ENCODE results near the gene RNF144A.

The RNF144A gene

DNA sequence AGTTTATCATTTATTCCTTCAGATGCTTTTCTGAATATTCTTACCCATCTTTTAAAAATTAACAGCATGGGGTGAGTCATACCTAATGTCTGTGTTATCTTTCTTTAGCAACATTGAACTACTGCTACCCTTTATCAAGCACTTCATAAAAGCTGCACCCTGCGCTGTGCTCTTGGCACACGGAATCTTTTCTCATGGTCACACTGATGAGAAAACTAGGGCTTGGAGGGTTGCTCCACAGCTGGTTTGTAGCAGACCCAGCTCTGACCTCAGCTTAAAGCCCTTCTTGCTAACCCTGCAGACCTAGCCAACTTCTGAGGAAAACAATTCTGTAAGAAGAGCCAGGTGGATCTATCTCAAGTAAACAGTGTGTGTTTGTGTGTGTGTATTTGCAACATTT lies 106.3 kb downstream of the RNF144A start:
- no peak for DNase-seq (ENCODE audit: low spot score)

DNA sequence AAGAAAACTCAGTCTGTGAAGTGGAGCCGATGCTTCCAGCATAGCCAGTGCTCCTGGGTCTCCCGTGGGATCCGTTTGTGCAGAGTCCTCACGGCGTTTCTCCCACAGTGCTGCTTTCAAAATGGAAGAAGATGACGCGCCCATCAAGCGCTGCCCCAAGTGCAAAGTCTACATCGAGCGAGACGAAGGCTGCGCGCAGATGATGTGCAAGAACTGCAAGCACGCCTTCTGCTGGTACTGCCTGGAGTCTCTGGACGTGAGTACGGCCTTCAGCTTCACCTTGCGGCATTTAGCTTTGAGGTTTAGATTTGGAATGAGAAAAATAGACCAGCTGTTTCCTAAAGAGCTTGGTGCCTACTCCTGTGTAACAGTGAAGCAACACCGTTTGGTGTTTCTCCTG lies 107.0 kb downstream of the RNF144A start:
- DNase-seq (ENCODE audit: low spot score): no peak

DNA sequence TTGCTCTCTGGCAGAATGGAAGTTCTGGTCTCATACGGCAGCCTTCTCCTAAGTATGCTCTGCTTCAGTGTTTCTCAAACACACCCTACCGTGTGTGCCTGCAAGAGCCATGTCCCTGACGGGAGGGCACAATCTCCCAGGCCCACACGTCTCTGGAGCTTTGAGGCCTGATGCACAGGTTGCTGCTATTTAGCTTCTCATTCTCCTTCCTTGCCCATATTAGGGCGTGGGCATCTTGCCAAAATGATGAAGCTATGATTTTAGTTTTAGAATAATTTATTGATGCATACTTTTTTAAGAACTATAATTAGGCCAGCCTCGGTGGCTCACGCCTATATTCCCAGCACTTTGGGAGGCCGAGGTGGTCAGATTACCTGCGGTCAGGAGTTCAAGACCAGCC lies 107.9 kb downstream of the RNF144A start:
- DNase-seq (ENCODE audit: low spot score): no peak

DNA sequence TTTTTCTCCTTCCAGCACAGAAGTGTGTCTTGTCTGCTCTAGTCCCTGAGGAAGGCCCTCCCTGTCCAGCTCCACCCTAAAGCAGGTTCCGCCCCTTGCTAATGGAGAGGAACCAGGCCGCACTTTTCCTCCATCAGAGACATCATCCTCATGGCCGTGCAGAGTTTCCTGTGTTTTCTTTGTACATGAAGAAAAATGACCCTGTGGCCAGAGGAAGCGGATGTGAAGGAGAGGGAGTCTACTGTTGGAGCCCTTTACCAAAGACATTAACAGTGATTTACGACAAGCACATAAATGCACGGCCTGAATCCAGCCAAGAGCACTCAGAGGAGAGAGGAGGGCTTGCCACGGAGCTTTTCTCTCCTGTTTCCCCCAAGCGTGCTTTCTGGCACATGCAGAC lies 109.5 kb downstream of the RNF144A start:
- DNase-seq (ENCODE audit: low spot score): peak; percentile 56

DNA sequence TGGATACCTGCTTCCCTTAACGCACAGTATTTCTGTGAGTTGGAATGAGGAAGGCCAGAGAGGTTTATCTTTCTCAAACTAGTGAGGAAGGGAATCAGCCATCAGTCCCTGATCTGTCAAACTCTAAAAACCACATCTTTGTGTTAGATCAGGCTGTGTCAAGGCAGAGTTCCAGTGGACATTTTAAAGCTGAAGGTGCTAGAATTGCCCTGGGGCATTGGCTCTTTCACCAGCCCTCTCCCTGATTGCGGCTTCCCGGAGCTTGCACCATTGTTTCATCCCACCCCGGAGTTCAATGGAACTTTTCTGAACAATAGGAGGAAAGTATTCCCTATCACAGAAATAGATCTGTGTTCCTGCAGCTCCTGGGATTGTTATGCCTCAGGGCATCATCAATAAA lies 110.2 kb downstream of the RNF144A start:
- DNase-seq (ENCODE audit: low spot score): no peak

DNA sequence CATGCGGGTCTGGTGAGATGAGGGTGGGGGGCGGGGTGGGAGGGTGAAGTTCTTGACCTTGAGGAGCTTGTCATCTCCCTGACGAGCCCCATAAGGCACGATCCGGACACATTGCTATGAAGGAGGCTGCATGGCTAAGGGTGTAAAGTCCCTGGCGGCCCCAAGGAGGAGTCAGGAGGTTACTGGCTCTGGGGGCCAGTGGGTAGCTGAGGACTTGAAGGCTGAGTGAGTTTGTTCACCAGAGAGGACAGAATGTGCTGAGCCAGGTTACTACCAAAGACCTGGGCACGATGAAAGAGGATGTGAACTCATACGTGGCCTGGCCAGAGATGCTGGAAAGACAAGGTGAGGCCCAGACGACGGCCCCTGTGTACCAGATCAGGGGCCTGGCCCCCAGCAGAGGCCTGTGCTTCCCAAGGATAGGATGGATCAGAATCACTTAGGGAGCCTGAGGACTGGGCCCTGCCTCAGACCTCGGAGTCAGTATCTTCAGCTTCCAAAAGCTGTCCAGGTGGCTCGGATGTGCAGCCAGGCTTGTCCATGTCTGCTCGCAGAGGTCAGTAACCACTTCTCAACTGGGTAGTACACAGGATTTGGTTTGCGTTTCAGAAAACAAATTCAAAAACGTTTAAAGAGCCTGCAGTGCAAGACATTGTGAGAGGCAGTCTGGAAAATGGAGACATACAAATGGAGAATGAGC lies 110.9 kb downstream of the RNF144A start:
- DNase-seq (ENCODE audit: low spot score): no peak

DNA sequence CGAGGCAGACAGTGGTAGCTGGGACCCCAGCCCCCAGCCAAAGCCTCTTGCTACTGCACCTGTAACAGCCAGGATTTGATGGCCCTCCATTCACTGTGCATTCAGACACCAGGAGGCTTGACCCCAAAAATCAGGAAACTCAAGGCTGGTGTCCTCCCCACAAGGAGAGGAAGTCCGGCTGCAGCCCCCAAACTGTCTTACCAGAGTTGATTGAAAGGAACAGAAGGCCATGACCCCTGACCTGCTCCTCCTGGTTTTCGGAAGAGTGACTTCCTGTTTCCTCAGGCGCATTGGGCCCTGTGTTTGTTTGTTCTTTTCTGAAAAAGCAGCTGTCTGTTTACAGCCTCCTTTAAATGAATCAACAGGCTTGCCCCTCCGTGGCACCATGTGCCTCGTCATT lies 111.6 kb downstream of the RNF144A start:
- DNase-seq (ENCODE audit: low spot score): no peak

DNA sequence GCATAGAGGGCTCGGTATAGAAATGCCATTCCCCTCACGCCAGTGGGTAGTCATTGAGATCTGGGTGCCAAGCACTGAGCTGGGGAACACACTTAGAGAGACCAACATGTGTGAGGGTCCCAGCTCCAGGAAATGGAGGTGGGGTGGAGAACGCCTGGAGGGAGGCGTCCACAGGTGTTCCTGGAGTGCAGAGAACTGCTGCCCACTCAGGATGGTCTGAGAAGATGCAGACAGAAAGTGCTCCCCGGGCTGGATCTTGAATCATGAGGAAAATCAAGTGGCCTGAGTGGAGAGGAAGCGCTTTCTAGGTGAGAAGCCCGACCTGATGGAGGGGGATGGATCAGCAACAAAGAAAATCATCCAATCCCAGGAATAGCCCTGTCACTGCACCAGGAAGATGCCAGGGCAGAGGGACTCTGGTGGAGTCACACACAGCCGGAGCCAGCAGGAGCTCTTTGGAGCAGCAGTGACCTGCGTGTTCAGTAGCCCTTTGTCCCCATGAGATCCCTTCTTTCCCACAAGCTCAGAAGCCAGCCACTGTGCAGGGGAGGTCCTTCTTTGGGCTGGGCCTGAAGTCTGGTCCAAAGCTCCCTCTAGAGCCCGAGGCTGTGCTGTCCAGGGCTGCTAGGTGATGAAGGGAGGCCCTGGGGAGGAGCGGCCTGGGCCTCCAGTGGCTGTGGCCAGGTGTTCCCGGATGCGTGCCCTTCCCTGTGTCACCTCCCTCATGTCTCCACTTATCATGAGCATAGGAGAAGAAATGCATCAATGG lies 112.3 kb downstream of the RNF144A start:
- no peak for DNase-seq (ENCODE audit: low spot score)

DNA sequence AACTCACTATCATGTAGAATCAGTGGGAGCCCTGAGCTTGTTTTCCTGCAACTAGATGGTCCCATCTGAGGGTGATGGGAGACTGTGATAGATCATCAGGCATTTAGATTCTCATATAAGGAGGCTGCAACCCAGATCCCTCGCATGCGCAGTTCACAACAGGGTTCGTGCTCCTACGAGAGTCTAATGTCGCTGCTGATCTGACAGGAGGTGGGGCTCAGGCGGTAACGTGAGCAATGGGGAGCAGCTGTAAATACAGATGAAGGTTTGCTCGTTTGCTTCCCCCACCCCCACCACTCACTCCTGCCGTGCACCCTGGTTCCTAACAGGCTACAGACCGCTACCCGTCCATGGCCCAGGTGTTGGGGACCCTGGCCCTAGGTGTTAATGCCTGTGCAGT lies 113.6 kb downstream of the RNF144A start:
- DNase-seq (ENCODE audit: low spot score): no peak

DNA sequence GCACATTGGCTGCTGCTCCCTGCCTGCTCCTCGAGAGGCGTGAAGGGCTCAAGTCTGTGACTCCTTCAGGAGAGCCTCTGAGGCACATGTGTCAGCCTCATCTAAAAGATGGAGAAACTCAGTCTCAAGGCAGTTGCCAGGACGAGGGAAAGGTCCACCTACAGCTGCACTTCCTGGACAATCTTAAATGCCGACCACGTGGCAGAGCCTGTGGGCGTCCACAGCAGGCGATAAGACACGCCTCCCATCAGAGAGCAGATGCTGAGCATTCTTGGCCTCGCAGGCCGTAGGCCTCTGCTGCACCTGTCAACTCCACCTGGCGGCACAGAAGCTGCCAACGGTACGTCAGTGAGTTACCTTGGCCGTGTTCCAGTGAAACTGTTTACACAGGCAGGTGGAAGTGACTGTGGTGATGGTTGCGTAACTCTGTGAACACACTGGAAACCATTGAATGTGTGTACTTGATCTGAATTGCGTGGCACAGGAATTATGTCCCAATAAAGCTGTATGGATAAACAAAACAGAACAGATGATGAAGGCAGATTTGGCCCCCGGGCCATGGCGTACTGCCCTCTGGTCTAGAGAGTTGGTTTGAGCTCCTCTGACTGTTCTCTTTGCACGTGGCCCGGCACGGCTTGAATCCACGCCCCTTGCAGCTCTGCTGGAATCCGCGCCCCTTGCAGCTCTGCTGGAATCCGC lies 114.5 kb downstream of the RNF144A start:
- DNase-seq (ENCODE audit: low spot score): no peak

DNA sequence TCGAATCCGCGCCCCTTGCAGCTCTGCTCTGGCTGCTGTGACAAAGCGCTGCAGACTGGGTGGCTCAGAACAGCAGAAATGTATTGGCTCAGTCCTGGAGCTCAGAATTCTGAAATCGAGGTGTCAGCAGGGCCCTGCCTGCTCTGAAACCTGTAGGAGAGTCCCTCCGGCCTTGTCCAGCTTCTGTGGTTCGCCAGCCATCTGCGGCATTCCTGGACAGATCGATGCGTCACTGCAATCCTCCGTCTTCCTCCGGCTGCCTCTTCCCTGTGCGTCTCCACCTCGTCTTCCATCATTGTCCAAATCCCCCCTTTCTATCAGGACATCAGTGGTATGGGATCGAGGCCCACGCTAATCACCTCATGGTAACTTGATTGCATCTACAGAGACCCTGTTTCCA lies 115.2 kb downstream of the RNF144A start:
- no peak for DNase-seq (ENCODE audit: low spot score)

DNA sequence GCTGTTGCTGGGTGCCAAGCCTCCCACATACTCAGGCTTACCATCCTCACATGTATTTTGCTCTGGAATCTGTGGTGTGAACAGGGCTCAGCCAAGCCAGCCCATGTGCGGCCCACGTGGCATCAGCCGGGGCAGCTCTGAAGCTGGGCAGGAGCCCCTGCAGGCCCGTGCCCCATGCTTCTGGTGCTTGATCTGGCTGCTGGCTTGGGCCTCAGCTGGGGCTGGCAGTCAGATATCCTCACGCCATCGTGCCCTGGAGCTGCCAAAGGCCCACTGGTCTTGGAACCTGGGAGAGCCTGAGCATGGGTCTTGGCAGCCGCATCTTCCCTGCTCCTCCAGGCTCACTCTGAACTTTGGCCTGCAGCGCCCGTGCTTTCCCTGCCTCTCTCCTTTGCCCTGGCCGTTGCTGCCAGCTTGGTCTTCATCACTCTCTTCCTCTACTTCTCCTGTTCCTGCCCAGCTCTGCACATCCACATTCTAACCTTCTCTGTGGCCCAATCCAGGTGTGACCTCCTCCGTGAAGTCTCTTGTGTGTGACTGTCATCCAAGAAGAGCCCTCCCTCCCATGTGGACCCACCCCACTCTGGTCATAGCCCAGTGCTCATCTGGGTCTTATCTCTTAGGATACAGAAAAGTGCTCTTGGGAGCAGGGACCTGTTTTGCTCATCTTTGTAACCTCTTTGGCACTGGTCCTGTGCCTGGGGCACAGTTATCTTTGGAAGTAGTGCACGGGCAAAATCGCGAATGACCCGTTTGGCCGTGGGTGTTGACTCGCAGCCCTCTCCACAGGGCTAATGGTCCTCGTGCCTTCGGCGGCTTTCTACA lies 116.1 kb downstream of the RNF144A start:
- no peak for DNase-seq (ENCODE audit: low spot score)

DNA sequence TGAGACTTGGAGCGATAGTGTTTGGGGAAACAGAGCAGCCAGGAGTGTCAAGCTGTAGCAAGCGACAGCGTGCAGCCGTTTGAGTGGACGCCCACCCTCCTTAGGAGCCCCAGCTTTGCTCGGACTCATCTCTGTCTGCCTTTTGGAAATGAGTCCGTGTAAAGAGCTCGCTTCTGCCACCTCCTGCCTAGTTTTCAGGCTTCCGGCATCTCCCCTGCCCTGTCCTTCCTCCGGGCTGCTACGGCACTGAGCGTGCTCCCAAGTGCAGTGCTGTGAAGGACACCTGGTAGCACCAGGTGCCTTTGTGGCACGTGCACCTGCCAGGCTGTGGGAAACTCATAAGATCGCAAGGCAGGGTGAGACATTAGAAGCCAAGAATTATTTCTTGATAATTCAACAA lies 117.1 kb downstream of the RNF144A start:
- no peak for DNase-seq (ENCODE audit: low spot score)

DNA sequence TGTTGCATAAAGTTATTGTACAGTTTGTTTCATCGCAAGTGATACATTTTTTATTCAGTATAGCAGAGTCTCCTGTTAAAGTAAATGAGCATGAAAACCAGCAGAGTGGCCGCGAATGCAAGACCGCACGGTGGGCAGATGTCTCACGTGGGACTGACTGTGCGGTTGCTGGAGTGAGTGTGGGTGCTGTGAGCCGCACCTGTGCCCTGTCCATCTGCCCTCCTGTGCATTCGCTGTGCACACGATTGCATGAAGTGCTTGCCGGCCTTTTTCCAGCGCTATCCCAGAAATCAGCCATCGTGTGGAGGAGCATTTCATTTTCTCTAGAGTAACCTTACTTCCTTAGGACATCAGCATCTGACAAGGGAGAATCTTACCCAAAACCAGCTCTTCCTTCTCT lies 118.7 kb downstream of the RNF144A start:
- DNase-seq (ENCODE audit: low spot score): no peak

DNA sequence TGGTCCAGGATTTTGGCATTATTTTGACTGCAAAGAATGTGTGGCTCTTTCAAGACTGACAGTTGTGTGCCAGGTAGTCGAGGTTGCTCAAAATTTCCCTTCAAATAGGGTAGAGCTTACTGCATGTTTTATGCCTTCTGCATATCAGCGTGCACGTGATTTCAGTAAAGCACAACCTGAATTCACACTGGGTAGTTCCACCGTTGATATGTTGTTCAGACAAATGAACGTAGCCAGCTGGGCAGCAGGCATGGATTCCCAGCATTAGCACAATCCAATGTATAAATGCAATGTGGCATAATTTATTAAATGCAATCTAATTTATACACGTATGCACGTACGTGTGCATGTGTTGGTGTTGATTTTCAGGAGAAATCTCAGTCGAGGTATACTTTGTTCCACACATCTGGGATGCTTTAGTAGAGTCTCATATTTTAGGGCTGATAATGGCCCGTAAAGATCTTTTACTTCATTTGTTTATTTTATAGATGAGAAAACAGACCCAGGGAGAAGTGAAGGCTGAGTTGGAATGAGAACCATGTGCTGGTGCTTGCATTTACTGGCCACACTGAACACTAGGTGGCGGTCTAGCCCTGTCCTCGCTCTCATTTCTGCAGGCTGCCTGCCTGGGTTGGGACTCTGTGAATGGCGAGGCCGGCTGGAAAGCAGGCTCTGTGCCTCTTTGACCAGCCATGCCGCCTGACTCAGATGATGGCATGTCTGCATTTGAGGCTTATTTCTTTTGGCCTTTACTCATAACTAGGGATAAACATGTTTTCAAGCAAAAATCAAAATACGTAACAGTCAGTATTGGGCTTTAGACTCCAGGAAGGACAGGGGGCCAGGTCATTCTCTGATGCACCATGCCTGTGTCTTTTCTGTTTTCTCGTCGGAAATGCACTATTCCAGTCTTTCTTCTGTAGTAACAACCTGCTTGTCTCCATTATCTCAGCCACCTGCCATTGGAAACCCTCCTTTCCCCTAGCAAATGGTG lies 120.4 kb downstream of the RNF144A start:
- peak; percentile 56 for DNase-seq (ENCODE audit: low spot score)

DNA sequence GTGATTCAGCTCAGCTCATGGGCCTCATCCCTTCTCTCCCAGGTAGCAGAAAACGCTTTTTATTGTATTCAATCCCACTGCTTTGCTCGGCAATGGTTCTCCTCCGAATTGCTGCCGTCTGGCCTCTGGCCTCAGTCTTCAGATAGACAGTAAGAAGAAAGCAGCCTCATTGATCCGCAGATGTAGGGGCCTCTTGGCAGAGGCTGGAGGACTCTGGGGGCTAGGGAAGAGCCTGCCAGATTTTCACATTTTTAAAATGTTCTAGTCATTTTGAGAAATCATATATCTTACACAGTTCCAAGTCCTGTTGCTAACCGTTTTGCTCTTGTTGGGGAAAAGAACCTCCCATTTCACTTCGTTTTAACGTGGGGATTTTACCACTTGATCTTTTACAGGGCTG lies 123.3 kb downstream of the RNF144A start:
- no peak for DNase-seq (ENCODE audit: low spot score)

DNA sequence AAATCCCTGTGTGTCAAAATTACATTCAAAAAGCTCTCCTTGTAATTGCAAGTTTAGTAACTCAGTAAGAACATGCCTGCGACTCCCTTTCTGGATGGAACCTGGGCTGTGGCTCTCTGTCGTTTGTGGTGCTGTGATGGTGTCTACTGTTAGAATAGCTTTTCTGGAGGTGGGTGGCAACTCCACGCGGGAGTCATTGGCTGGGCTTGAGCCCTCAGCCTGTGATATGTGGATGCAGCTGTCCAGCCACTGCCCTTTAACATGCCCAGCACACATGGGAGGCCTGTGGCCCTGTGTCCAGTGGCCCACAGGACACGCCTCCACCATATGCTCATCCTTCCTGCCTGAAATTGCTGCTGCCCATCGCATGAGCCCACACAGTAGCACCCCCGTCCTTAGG lies 124.2 kb downstream of the RNF144A start:
- no peak for DNase-seq (ENCODE audit: low spot score)

DNA sequence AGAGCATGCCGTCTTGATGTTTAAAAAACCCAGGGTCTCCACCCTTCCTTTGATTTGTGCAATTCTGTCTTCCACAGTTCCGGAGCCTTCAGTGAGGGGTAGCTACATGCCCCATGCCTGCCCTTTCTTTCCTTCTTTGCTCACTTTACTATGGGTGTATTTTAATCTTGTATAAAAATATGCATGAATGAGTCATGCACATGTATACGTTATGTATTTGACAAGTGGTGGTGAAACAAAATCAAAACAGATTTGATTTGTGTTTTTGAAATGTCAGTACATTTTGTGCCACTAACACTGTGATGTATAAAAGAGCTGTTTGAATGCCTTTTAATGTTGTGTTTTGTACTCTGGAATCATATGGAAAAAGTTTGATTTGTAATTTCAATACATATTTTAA lies 126.5 kb downstream of the RNF144A start:
- DNase-seq (ENCODE audit: low spot score): no peak

DNA sequence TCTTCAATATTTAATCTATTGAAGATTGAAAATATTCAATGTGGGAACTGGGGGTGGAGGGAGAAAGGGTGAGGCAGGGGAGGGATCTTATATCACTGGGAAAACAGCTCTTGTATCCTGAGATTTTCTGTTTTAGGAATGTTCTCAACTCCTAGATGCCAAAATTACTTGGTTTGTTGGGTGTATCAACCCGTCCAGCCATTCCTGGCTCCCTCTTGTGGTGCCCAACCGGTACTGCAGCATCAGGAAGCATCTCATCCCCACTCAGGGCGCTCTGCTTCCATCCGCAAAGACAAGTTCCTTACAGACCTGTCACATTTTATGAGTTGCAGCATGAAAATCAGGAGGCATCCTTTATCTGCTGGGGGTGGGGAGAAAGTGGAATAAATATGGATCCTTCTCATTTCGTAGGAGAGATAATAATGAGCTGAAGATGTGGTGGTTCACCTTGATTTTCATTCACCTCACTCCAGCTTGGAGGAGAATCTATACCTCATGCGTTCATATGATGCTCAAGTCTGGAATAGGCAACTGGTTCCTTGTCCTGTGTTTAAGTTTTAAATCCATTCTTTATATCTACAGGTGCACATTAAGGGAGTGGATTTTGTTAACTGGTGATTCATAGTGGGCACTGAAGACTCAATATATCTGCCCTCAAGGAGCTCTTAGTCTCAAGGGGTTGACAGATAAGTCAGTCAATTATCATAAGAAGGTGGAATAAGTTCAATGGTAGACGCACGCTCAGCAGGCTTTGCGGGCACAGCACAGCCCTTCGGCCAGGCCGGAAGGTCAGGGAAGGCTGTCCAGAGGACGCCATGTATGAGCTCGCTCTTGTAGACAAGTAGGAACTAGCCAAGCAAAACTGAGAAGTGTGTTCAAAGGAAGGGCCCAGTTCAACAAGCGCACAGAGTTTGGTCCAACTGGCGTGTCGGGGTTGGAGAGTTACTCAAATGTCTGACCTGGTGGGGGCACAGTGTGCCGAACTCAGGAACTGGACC lies 127.3 kb downstream of the RNF144A start:
- DNase-seq (ENCODE audit: low spot score): peak; percentile 50

All from kidney capillary endothelial cell (primary cell).